ENCODE measurements around the gene RELN.
"Not testable (repeated sequence)": the region's sequence is repeated elsewhere in the genome, so short reads cannot be mapped to it uniquely, and the experiment has no call there.

RELN gene

DNA sequence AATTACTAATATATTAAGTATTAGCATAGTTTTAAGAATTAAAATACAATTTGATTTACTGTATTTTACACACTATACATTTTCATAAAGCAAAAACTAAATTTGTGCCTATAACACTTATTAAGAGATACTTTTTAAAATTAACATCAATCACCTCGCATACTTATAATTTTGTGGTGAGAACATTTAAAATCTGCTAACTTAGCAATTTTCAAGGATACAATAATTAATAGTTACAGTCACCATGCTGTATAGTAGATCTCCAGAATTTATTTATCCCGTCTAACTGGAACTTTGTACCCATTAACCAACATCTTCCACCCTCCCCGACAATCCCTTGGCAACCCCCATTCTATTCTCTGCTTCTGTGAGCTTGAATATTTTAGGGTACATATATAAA is 47.5 kb downstream of the RELN start:
- DNase-seq (ENCODE audit: low spot score), result no peak

DNA sequence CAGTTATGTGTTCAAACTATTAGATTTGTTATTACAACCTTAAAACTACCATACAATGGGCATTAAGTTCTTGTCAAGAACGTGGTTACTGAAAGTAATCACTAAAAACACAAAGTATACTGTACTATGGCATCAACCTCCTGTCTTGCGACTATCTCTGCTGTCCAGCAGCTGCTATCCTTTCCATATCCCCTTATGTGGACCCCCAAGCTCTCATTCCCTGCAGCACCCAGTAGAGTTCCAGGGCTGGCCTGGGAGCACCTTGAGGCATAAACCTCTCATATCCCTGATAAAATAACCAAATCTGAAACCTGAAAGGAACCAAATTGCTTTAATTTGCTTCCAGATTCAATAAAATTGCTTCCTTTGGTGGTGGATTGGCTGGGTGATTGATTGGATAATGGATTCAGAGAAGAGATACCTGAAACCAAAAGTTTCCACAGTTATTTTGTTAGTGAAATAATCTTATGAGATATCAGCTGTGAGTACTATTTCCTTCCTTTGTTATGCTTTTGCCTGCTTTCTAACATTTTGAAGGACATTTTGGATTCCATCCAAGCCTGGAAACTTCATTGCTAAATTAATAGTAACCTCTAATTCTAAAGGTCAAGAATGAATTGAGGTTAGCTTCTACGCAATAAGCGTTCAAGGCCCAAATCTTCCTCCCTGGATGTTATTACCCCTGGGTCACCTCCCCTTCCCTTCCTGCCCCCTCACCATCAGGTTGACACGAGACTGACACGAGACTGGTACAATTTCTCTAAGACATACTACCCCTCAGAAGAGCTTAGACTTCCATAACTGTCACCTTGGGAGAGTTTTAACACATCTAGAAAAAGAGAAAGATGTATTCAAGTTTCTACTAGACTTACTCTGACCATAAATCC is 48.8 kb downstream of the RELN start:
- no peak for DNase-seq (ENCODE audit: low spot score)

DNA sequence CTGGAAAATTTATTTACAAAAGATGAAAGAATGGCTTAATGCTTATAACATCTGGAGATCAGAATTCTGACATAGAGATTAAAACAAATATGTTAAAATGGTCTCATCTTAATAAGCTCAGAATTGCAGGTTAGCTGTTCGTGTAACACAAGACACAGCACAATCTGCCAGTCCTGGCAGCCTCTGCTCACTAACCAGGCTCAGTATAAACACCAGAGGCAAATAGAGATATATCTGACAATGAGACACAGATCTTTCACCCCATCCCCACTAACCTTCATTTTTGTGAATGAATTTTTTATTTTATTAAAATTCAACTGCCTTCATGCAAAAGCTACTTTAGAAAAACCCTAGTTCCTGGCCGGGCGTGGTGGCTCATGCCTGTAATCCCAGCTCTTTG is 51.8 kb downstream of the RELN start:
- DNase-seq (ENCODE audit: low spot score), result no peak

DNA sequence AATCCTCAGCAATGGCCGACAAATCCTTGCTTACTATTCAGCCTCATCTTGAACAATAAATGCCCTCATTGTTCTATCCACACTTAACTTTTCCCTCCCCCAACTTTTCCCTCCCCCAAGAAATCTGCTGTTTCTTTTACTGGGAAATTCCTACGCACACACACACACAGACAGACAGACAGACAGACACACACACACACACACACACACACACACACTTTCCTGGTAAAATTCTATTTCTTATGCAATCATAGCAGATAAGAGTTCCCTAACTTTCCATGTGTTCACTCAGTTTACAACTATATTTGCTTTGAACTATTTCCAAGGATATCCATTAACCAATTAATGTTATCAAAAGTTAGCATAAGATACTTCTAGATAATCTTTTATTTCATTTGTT is 52.9 kb downstream of the RELN start:
- DNase-seq (ENCODE audit: low spot score), result no peak

DNA sequence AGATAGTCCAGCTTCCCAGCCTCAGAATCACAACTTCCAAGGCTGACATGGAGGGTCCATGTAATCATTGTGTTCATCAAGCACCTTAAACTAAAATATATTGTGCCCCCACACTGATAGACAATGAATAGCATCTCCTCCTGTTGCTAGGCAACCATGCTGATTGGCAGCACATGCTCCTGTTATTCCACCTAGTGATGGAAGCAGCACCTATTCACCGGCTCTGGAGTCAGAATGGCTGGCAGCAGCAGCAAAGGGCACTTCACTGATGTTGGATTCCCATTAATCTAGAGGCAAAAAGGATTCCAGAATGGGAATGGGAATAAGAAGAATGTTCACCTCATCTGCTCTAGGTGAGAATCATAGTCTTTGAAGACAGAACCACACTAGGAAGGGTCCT is 55.0 kb downstream of the RELN start:
- no peak for DNase-seq (ENCODE audit: low spot score)

DNA sequence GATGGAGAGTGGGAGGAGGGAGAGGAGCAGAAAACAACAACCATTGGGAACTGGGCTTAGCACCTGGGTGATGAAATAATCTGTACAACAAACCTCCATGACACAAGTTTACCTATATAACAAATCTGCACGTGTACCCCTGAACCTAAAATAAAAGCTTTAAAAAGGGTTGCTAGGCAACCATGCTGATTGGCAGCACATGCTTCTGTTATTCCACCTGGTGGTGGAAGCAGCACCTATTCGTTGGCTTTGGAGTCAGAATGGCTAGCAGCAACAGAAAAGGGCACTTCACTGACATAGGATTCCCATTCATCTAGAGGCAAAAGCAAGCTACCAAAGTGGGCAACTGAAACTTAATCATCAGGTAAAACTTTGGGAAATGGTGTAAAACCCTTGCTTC is 57.1 kb downstream of the RELN start:
- no peak for DNase-seq (ENCODE audit: low spot score)

DNA sequence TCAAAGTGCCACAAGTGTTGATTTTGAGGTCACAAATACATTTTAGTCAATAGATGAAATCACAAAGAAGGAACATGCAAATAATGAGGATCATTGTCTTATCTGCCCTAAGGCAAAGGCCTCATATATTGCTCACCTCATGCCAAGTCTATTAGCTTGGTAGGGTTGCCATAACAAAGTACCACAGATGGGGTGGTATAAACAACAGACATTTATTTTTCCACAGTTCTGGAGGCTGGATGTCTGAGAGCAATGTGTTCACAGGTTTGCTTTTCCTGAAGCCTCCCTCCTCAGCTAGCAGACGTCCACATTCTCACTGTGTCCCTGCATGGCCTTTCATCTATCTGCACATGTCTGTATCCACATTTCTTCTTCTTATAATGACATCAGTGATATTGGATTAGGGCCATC is 59.6 kb downstream of the RELN start:
- no peak for DNase-seq (ENCODE audit: low spot score)

DNA sequence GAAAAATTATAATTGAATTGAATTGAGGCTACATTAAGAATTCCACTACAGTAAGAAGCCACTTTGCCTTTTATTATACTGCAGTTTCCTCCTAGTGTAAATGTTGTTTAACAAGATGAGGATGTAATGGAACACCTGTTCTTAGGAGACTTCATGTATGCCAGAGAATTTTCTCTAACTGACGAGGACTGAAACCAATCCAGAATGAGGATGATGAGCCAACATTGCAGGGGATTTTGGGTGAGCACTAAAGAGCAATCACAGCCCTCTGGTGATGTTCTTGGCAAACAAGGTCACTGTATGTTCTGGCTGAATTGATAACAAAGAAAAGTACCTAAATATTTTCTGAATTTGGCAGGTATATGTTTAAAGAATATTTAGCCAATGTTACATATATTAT is 60.9 kb downstream of the RELN start:
- no peak for DNase-seq (ENCODE audit: low spot score)

DNA sequence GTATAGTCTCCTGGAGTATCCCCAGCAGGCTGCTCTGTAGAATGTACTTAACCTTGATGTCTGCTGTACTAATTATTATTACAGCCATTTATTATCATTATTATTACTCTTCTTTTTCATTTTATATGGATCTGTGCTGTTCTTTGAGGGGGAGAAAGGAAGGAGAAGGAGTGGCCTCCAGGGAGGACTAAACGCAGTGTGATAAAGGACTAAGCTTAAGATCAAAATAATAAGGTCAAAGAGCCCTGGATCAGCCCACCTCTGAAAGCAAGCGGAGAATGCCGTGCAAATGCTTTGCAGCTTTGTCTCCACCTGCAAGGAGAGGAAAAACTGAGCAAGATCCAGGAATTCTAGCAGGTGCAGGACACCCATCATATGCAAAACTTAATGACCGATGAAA is 65.3 kb downstream of the RELN start:
- DNase-seq (ENCODE audit: low spot score), result no peak

DNA sequence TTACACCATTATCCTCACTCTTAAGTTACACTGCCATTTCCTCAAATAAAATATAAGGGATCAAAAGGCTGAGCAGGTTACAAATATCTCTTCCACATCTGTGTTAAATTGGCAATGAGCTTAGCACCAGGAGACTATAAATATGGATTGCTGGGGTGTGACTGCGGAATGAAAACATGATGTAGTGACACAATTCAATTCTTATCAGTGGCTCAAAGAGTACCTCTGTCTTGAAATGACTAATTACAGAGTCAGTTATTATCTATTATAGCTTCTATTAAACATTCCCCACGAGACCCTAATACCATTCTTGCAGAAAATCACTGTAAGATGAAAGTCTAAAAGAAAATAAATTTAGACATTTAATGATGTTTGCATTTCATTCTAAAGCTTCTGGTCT is 67.1 kb downstream of the RELN start:
- DNase-seq (ENCODE audit: low spot score), result no peak

DNA sequence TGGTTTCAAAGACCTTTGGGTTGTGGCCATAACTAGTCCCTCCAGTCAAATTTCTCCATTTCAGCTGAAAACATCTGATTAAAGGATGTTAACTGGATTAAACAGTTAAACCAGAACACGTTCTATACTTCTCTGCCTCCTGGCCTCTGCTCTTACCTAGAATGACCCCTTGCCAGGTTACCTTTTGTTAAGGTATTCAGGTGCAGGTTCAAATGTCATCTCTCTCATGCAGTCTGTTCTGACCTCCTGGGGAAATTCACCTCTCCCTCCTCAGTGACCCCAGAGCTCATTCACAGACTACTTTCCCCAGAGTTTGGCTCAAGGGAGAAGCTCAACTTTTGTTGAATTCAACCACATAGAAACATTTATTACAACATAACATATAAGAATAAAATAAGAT is 67.8 kb downstream of the RELN start:
- no peak for DNase-seq (ENCODE audit: low spot score)

DNA sequence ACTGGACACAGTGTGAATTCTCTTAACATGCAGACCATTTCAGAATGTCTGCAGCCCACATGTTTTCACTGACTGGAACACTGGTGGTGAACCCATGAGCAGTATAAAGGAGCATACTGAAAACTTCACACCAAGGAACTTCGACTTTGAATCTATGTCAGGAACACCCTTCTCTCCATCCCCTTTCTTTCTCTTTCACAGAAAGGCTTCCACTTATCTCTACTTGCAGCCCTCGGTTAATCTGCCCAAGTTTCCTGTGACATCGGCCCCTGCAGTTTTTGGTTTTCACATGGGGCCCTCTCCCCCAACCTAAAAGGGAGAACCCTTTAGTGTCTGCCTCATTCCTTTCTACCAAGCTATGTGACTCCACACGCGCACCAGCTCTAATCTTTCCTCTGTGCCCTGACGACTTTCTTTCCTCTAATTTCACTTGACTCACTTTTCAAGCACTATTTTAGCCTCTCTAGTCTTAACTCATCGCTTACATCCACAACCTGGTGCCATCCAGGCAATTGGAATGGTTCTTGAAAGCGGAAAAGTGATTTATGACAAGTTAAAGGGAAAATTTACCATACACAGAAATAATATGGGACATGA is 70.1 kb downstream of the RELN start:
- no peak for DNase-seq (ENCODE audit: low spot score)

DNA sequence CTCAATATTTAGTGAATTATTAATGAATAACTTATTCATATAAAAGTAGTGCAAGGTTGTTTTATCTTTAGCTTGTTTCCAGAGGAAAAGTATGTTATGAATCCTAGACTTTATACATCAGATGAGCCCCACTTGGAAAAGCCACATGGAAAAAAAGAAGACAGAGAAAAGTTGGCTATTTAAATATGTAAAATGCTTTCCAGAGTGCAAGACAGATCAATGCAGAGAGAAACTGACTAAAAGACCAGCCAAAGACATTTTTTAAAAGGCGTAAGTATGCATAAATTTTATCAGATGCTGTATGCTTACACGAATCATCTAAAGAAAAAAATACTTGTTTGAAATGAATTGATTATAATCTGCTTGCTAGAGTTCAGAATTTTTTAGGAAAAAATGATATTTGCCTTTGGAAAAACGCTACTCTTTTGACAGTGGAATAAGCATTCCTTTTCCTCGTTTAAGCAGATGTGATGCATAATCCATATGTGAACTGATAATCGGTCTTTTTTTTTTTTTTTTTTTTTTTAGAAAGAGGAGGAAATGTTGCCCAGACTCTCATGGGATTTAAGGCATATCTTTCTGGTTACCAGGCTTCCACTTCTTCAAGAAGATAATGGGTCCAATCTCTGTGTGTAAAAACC is 70.7 kb downstream of the RELN start:
- no peak for DNase-seq (ENCODE audit: low spot score)

DNA sequence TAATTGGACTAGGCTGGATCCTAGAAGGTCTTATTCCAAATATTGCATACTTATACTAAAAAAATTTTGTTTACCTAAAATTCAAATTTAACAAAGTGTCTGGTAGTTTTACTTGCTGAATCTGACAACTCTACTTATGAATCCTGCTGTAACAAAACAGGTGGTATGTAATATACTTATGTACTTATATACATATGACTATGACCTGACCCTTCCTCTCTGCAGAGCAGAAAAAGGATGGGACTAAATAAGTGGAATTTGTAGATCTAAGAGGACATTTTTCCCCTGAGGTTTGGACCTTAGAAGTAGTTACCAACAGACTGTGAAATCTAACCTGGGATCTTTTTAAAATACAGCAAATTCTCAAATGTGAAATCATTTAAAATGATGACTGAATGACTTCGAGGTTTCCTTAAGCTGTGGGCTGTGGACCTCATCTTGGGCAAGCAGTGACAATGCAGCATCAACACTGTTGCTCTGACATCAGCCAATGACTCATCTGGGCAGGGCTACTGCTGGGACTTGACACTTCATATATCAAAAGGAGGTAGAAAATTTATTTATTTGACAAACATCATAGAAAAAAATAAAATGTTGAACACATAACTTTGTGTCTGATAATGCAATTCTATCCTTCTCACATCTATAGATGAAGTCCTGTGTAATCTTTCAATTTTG is 73.6 kb downstream of the RELN start:
- DNase-seq (ENCODE audit: low spot score), result no peak

DNA sequence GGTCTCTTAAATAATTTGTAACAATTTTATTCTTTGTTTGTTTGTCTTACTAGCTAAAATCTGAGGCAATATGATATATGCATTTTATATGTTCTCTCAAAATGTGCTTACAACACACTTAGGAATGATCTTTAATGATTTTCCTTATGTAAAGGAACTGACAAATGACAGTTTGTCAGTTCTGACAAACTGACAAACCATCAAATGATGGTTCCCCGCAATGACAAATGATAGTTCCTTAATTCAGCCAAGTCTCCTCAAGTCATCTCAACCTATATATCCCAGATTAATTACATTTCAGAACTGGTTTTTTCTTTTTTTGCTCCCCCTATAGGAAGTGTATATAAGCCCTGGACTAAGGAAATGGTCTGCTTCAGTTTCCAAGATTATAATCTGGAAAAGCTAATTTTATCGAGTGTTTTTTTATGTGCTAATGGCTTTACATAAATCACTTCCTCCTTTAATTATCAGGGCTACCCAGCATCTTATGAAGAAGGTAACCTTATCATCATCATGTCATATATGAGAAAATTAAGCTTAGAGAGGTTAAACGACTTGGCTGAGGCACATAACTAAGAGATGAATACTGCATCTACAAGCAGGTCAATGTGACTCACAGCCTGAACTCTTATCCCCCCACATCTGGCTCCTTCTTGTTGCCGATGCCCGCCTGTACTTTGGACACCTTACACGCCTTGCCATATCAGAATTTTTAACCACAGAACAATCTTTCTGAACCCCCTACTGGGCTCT is 75.1 kb downstream of the RELN start:
- DNase-seq (ENCODE audit: low spot score), result no peak

DNA sequence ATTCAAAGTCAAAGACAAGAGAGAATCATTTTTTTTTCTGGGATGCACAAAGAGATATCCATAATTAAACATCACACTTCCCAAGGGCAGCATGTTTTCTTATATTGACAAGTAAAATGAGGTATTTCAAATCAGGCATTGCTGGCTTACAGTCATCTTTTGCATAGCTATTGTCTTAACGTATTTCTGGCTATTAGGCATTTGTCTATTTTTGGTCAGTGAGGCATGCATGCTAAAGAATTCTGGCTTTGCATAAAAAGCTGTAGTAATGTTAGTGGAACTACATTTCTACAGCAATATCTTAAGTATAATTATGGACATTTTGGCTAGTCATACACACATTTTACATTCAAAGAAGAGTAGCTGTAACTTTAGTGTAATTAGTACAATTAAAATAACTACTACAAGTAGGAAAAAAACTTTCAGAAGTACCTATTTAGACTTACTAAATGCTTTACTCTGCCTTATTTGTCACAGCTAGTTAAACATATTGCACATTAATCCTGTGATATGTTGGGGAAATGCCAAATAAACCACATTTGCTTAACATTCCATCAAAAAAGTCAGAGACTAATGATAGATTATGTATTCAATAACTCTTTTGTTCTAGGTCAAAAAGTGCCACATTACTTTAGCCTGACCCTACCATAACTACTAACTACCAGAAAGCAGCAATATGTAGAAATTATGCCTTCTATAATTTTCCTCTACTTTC is 76.4 kb downstream of the RELN start:
- no peak for DNase-seq (ENCODE audit: low spot score)

DNA sequence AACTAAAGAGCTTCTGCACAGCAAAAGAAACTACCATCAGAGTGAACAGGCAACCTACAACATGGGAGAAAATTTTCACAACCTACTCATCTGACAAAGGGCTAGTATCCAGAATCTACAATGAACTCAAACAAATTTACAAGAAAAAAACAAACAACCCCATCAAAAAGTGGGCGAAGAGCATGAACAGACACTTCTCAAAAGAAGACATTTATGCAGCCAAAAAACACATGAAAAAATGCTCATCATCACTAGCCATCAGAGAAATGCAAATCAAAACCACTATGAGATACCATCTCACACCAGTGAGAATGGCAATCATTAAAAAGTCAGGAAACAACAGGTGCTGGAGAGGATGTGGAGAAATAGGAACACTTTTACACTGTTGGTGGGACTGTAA is 78.4 kb downstream of the RELN start:
- not testable (repeated sequence) for DNase-seq (ENCODE audit: low spot score)

DNA sequence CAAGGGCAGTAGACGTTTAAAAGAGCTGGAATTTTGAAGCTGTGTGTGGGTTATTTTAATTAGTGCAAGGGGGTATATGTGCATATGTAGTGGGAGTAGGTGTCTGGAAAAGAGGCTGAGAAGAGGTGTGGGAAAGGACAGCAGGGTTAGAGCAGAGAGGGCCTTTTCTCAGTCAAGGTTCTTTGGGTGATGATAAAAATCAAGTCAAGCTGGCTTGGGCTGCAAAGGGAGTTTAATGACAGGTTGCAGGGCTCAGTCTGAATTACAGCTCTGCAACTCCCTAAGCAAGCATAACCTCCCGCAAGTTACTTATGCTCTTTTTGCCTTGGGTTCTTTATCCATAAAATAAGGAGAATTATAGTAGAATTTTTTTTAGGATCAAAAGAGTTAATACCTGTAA is 83.5 kb downstream of the RELN start:
- no peak for DNase-seq (ENCODE audit: low spot score)

DNA sequence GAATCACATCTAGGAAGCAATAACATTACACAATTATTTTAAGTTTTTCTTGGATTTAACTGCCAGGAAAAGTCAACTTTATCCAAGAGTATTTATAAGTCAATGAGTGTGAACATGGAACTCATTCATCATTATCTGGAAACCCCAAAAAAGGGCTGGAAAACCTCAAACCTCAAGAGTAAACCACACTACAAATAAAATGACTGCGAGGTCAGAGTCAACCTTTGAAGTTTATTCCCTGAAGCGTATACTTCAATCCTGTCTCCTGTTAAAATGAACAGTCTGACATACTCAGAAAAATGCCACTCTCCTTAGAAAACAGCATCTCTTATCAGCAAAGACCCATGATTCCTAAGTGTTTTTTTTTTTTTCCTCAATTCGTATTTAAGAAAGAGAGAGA is 86.5 kb downstream of the RELN start:
- DNase-seq (ENCODE audit: low spot score), result no peak

DNA sequence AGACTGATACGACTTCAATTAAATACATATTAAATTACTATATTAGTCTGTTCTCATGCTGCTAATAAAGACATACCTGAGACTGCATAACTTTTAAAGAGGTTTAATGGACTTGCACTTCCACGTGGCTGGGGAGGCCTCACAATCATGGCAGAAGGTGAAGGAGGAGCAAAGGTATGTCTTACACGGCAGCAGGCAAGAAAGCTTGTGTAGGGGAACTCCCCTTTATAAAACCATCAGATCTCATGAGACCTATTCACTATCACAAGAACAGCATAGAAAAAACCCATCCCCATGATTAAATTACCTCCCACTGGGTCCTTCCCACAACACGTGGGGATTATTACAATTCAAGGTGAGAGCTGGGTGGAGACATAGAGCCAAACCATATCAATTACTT is 92.6 kb downstream of the RELN start:
- DNase-seq (ENCODE audit: low spot score), result not testable (repeated sequence)

Measured in CD4-positive, alpha-beta T cell treated with Interleukin-15 for 4 hours (primary cell).